Suprapubic skin (tissue), 3 donors: ENCODE results near the gene DISC1.

Experiments
- CTCF ChIP-seq, 2 donors: fragments of 200-600 bp in 1 of 2; fragments of 450-650 bp in 1 of 2; sonication (generic) in 1 of 2; IDR thresholded peaks; one replicate each; pipeline ENCODE4 v1.5.1; 2016 to 2019; ENCODE audit warnings: antibody characterized with exemption in 2 of 2, mild to moderate bottlenecking in 1 of 2, moderate library complexity in 1 of 2
- POLR2AphosphoS5 ChIP-seq, 3 donors: sonication (generic); formaldehyde crosslinking; IDR thresholded peaks; one replicate each; pipeline ENCODE4 v1.6.1; 2017; ENCODE audit warnings: antibody characterized with exemption in 3 of 3

- TF ChIP-seq CTCF (IDR thresholded peaks at IDR 0.05) = no peak
- TF ChIP-seq POLR2AphosphoS5 (IDR thresholded peaks at IDR 0.05) = no peak
These were observed 134.7 kb downstream of the DISC1 start for GRCh38 chr1:231761252-231761651.
